NCI-H1105 treated with DMSO at 0.1 percent for 48 hours (cell line): ENCODE data around the gene SLC22A31.
"Not testable (repeated sequence)": the region's sequence is repeated elsewhere in the genome, so short reads cannot be mapped to it uniquely, and the experiment has no call there.

ENCODE experiments used
- DNase-seq: peaks from one replicate; lab custom pipeline; 2025; lab: John Stamatoyannopoulos, UW

SLC22A31 gene

DNA sequence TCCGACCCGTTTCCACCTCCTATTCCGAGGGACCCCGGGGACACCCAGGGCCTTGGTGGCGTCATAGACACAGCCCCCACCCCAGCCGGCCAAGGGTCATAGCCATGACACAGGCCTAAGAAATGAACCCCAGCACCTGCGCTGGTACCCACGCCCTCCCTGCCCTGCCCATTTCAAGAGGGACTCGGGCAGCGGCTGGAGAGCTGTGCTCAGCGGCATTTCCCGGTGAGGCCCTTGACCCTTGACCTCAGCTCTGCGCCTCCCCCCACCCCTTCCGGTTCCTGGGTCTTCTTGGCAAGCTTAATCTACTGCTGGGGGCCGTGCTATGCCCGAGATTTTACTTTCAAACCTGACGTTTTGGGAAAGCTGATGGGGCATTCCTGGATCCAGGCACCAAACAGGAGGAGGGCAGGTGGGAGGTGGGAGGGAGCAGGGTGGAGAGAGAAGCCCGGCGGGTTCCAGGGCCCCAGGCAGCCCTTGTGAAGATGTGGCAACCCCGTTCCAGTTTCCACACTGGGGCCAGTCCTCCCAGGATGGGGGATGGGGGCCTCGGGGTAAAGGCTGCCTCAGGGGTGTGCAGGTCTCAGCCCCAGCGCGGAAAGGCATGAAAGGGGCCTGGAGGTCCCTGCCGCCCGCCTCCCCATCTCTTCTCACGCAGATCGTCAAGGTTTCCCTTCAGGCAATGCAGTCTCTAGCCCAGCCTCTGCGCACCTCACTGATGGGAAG lies at the start of gene SLC22A31:
Gene SLC22A31, minus strand, starts transcription at position 414 of the 726 bp plus-strand sequence. Its CDS starts 36 bp downstream, at position 378.
- no peak for DNase-seq

DNA sequence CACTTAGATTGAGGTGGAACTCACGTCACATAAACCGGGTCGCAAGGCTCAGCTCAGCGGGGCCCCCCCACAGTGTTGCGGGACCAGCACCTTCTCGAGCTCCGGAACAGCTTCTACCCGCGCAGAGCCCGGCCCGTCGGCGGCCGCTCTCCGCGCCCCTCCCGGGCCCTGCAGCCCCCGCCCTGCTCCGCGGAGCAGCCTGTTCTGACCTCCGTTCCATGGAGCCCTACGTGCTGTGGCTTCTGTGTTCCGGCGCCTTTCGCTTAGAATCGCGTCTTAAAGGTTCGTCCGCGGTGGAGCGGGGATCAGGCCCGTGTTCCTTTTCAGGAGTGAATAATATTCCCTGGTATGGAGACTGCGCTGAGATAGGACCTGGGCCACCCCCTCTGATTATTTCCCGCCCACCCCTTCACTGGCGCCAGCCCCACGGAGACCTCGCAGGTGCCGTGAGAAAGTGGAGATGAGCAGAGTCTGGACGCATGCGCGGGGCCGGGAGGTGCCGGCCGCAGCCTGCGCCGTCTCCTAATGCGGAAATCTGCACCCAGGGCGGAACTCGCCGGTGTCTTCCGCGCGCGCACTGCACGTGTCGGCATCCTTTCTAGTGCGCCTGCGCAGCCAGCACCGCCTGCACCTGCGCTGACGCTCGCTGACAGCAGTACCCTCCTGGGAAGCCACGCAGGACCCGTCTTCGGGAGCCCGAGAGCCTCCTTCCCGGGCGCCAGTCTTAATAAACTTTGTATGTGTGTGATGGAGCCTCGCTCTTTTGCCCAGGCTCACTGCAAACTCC lies 48.1 kb upstream of the SLC22A31 start:
- DNase-seq = no peak

DNA sequence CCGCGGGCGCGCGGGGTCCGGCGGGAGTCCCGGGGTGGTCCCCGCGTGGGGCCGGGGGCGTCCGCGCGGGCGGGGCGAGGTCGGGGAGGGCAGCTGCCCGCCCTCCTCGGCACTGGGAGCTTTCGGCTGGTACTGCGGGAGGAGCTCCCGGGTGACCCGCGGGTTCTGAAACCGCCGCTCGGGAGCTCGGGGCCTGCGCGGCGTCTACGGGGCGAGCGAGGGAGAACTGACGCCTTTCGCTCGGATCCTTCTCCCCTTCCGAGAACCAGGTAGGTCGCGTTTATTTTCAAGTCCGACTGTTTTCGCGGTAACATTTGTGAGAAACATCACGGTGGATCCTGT lies 47.4 kb upstream of the SLC22A31 start:
- not testable (repeated sequence) for DNase-seq

DNA sequence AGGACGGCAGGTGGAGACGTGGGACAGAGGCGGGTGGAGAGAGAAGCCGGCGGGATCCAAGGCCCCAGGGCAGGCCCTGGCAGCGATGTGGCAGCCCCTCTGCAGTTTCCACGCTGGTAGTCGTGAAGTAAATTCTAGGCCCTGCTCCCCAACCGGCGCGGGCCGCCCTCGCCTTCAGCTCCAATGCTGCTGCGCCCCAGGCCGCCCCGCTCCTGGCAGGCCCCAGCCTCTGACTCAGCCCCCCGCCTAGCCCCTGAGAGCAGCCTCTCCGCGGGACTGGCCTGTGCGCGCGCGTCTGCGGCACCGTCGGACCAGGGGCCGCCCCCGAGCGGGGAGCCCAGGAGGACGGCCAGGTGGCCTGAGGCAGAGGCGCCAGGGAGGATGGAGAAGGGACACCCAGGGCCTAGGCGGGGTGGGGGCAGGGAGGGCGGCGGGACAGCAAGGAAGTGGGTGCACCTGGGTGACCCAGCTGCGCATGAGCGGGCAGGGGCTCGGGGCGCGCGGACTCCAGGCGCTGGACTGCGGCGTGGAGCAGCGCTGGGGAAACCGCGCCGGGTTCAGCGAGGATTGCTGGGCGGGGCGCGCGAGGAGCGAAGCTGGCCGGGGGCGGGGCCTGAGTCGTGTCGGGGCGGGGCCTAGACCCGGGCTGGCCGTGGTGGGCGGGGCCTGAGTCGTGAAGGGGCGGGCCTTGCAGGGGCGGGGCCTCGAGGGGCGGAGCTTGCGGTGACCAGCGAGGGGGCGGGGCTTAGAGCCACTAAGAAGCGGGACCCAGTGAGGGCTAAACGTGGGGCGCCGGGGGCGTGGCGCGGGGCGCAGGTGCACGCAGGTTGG lies 46.8 kb upstream of the SLC22A31 start:
- no peak for DNase-seq

DNA sequence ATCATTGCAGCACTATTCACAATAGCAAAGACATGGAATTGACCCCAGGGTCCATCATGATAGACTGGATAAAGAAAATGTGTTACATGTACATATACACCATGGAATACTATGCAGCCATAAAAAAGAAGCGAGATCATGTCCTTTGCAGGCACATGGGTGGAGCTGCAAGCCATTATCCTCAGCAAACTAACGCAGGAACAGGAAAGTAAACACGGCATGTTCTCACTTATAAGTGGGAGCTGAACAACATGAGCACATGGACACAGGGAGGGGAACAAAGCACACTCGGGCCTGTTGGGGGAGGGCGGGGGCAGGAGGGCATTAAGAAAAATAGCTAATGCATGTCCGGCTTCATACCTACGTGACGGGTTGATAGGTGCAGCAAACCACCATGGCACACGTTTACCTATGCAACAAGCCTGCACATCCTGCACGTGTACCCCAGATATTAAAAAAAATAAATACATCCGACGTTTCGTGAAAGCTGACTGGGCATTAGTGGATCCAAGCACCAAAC lies 46.1 kb upstream of the SLC22A31 start:
- no peak for DNase-seq

DNA sequence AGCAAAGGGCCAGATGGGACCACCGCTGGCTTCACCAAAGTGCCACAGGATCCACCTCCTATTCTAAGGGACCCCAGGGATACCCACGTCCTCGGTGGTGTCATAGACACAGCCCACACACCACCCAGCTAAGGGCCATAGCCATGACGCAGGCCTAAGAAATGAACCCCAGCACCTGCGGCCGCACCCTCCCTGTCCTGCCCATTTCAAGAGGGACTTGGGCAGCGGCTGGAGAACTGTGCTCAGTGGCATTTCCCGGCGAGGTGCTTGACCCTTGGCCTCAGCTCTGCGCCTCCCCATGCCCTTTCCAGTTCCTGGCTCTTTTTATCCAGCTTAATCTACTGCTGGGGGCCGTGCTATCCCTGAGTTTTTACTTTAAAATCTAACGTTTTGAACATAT lies 44.4 kb upstream of the SLC22A31 start:
- no peak for DNase-seq

DNA sequence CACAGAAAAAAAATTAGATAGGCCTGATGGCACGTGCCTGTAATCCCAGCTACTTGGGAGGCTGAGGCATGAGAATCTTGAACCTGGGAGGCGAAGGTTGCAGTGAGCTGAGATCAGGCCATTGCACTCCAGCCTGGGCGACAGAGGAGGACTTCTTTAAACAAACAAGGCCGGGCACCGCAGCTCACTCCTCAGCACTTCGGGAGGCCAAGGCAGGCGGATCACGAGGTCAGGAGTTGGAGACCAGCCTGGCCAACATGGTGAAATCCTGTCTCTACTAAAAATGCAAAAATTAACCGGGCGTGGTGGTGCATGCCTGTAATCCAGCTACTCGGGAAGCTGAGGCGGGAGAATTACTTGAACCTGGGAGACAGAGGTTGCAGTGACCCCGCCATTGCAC lies 43.9 kb upstream of the SLC22A31 start:
- not testable (repeated sequence) for DNase-seq

DNA sequence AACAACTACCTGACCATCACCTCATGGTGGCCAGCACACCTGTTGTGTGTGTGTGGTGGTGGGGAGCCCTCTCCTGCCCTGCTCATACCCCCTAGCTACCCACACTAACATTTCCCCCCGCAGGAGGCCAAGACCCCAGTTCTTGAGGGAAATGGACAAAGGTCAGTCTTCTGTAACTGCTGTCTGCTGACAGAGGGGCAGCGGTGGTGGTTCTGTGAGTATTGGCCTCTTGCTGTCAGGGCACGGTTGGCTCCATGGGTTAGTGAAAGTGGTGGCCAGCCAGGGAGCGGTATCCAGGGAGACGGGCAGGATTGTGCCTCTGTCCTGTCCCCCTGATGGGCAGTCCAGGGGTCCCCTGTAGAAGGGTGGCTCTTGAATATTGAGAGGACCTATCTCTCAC lies 43.3 kb upstream of the SLC22A31 start:
- no peak for DNase-seq

DNA sequence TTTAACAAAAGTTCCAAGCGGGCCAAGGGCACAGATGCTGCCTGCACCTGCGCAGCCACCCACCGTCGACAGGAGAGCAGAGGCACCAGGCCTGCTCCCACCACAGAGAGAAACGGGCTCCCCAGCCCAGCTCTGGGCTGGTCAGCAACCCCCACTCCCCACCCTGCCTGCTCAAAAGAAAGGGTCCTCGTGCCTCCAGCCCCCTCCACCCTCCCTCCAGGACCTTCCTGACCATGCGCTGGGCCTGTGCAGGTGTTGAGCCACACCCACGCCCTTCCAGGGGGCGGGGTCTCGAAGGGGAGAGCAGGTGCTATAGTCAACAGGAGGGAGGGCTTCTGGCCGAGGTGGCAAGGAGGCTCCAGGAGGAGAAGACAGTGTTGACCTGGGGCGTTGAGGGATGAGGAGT lies 42.5 kb upstream of the SLC22A31 start:
- no peak for DNase-seq

DNA sequence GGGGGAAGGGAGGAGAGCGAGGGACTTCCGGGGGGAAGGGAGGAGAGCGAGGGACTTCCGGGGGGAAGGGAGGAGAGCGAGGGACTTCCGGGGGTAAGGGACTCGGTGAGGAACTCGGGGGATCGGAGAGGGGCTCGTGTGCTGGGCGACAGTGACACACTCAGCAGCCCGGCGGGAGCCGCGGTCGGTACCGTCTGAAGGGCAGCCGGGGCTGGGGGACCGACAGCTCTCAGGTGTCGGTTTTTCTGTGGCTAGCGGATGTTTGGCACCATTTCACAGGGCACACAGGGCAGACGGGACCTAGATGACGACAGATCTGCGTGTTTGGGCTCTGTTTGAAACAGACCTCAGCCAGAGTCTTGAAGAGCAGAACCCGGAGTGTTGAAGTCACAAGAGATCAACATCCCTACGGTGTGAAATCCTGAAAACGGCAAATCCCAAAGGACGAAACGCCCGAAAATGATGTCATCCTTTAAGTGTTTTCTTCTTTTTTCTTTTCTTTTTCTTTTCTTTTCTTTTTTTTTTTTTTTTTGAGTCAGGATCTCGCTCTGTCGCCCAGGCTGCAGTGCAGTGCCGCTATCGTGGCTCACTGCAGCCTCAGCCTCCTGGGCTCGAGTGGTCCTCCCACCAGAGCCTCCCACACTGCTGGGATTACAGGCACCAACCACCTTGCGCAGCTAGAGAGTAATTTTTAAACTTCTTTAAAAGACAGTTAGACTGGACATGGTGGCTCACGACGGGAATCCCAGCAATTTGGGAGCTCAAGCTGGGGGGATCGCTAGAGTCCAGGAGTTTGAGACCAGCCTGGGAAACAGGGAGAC lies 41.1 kb upstream of the SLC22A31 start:
- peak; percentile 28 for DNase-seq

DNA sequence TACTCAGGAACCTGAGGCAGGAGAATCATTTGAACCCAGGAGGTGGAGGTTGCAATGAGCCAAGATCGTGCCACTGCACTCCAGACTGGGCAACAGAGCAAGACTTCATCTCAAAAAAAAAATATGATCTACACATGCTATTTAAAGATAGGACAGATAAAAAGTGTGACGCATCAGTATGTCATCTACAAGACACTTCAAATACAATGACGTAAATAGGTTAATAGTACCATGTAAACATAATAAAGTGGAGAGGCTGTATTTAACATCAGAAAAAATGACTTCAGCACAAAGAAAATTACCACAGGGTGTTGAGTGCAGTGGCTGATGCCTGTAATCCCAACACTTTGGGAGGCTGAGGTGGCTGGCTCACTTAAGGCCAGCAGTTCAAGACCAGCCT lies 37.4 kb upstream of the SLC22A31 start:
- no peak for DNase-seq

DNA sequence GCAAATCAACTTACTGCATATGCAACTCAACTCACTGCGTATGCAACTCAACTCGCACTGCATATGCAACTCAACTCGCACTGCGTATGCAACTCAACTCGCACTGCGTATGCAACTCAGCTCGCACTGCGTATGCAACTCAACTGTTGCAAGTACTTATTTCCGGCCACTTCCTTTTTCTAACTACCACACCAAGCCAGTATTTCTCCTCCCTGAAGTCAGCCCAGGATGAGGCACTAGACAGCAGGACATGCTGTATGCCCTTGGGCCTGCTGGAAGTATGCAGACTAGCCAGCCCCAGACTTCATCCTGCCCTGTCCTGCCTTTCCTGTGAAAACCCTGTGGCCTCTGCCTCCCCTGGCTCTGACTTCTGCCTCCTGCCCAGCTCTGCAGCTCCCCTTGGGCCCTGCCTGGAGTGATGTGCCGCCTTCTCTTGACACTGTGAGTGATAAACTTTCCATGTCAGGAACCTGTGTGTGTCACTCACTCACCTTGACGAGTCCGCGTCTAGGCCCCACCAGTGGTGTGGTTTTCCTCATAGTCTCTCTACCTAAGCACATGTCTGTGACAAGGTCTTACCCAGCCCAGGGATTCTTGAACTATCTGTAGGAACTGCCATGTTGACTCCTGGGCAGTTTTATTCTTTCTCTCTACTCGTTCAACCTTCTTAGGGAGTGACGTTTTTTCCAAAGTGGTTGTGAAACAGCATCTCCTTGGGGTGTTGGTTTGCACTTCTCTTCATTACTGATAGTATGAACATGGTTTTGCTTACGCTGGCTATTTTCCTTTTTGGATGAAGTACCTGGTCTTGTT lies 33.5 kb upstream of the SLC22A31 start:
- no peak for DNase-seq

DNA sequence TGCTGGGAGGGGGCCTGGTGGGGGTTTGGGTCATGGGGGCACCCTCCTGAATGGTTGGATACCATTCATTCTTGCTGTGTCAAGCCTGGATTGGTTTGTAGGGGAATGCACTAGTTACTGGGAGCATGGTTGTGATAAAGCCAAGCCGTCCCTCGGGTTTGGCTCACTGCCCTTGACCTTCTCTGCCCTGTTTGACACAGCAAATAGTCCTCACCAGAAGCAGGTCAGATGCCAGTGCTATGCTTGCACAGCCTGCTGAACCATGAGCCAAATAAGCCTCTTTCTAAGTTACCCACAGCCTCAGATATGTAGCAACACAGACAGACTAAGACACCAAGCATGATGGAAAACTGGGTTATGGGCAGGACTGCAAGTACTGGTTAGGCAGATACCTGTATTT lies 31.8 kb upstream of the SLC22A31 start:
- no peak for DNase-seq

DNA sequence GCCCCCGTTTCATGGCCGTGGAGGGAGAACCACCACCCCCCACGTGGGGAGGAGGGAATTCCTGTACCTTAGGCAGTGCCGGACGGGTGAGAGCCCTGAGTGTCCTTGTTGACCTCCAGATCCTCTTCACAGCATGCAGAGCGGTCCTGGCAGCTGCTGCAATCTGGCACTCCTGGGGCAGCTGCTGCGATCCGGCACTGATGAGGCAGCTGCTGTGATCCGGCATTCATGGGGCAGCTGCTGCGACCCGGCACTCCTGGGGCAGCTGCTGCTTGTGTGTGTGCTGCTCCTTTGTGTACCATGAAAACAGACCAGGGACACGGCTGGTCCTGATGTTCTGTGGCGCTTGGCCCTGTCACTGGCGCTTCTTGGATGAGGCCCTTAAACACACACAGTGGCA lies 29.9 kb upstream of the SLC22A31 start:
- DNase-seq = no peak

DNA sequence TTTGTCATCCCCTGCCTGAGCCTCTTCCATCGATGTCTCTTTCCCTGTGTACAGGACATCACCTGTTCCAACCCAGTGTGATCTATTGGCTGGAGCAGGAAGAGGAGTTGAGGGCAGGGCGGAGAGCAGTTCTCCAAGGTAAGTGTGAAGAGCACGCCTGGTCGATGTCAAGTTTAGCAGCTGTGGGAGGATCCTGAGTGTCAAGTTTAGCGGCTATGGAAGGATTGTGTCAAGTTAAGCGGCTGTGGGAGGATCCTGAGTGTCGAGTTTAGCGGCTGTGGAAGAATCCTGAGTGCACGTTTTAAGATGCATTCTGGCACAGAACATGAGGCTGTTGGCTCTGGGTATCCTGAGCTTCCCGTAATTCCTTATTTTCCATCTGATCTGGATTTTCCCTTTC lies 24.3 kb upstream of the SLC22A31 start:
- no peak for DNase-seq

DNA sequence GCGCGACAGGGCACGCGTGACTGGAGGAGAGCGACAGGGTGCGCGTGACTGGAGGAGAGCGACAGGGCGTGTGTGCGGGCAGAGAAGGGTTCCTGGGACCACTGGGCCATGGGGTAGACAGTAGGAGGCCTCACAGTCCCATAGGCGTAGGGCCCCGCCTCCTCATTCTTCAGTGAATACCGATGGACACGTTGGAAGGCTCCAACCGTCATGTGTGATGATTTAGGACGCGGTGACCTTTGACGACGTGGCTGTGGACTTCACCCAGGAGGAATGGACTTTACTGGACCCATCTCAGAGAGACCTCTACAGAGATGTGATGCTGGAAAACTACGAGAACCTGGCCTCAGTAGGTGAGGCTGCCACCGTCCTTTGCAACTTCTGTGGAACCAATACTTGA lies 22.6 kb upstream of the SLC22A31 start:
- DNase-seq = no peak

DNA sequence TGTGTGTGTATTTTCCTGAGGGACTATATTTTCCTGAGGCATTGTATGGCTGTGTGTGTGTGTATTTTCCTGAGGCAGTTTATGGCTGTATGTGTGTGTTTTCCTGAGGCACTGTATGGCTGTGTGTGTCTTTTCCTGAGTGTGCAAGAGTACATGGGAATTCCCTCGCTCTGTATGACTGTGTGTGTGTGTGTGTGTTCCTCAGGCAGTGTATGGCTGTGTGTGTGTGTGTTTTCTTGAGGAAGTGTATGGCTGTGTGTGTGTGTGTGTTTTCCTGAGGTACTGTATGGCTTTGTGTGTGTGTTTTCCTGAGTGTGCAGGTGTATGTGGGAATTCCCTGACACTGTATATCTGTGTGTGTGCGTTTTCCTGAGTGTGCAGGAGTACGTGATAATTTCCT lies 21.3 kb upstream of the SLC22A31 start:
- DNase-seq = no peak

DNA sequence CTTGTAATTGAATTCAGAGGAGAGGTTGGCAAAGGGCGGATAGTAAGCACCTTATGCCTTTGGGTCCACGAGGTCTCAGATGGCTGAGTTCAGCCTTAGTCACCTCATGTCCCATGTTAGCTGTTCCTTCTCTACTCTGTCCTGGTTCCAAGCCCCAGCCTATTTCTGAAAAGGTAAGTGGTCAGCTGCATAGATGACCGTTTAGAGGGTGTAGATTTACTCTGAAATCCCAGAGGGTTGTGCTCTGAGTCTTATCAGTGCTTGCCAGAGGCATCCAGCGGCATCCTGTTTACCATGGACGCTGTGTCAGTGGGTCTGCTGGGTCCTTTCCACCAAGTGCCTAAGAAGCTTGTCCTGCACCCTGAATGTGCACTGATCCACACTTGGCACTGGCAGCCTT lies 19.0 kb upstream of the SLC22A31 start:
- DNase-seq = no peak

DNA sequence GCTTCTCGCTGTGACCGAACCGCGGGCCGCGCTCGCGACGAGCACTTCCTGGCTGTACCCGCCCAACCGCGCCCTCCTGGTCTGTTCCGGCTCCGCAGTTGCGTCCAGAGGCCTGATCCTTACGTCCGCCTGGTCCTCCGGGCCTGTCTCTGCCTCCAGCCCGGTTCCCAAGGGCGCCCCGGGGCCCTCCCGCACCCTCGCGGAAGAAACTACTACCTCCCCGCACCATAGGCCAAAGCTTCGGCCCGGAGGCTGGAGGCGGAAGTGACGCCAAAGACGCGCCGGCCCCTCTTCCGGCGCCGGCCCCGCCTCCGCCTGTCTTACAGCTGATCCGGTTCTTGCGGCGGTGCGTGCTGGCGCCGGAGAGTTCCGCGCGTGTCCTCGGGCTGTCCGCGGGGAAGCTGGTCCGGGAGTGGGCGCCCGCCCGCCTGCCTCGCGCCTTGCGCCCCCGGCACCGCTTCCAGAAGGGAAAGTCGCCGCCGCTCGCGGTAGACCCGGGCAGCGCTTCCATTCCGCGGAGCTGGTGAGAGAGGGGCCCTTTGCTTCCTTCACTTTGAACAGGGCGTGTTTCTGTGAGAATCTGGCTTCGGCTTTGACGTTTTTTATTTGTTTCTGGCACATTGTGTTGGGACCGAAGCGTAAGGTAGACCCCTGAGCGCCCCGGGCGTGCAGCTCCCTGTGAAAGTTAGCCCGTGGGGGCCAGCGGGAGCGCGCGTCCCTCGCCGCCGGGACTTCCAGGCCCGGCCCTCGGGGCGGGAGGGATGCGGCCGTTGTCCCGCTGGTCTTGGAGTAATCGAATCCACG lies 17.3 kb upstream of the SLC22A31 start, which contains the start of gene ZNF778:
Gene ZNF778, plus strand, starts transcription at position 316 of the 804 bp plus-strand sequence. CDS start 3,425 bp downstream, outside the sequence.
- peak; percentile 41 for DNase-seq

DNA sequence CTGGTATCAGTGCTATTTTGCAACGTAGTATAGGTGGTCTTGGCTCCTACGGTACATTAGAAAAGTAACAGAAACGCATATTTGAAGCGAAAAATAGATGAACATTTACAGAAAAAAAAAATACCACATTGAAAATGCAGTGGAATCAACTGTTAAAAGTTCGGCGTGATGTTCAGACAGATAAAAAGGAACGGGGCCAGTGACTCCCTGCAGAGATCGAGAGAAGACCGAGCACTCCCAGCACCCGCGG lies 16.7 kb upstream of the SLC22A31 start:
- DNase-seq = no peak
